Small intestine (tissue), 7 donors: ENCODE data around the gene BOC. TPM values are rescaled to one million over a fixed set of nuclear protein-coding genes. Genes with fewer than 3 reads are reported as not detected.

ENCODE experiments used
- DNase-seq, 2 donors: peaks; one replicate each; pipeline versions ENCODE4 v3.0.0 to v3.0.0-alpha.2; 2013
- FAIRE-seq: peaks from 2 replicates; lab custom pipeline; 2012; peaks lifted over from hg19 to GRCh38; lab: Jason Lieb, UNC
- H3K27ac ChIP-seq, 3 donors: one replicate each; pipeline ENCODE4 v1.5.1; 2013; ENCODE audit warnings: low read length in 2 of 3, mild to moderate bottlenecking in 2 of 3, control low read depth in 1 of 3, inconsistent platforms in 1 of 3, low read depth in 1 of 3, moderate library complexity in 1 of 3
- H3K27me3 ChIP-seq, 3 donors: one replicate each; pipeline ENCODE4 v1.6.1; 2013; ENCODE audit warnings: low read length in 3 of 3, inconsistent platforms in 1 of 3; ENCODE audit not compliant: control insufficient read depth in 3 of 3, insufficient read depth in 3 of 3
- H3K36me3 ChIP-seq, 3 donors: one replicate each; pipeline ENCODE4 v1.6.1; 2013; ENCODE audit warnings: low read length in 3 of 3, inconsistent platforms in 1 of 3, low read depth in 1 of 3, mild to moderate bottlenecking in 1 of 3, moderate library complexity in 1 of 3; ENCODE audit not compliant: control insufficient read depth in 3 of 3, insufficient read depth in 2 of 3
- H3K4me1 ChIP-seq, 3 donors: one replicate each; pipeline ENCODE4 v1.6.1; 2013; ENCODE audit warnings: low read length in 2 of 3, inconsistent platforms in 1 of 3, low read depth in 1 of 3, mild to moderate bottlenecking in 1 of 3, moderate library complexity in 1 of 3; ENCODE audit not compliant: control insufficient read depth in 3 of 3, insufficient read depth in 2 of 3
- H3K4me3 ChIP-seq, 3 donors: one replicate each; pipeline ENCODE4 v1.5.1; 2013; ENCODE audit warnings: low read length in 3 of 3, control low read depth in 1 of 3, inconsistent platforms in 1 of 3, low read depth in 1 of 3, mild to moderate bottlenecking in 1 of 3, moderate library complexity in 1 of 3
- H3K9me3 ChIP-seq, 2 donors: one replicate each; pipeline ENCODE4 v1.6.1; 2013; ENCODE audit warnings: low read depth in 1 of 2, low read length in 1 of 2; ENCODE audit not compliant: control insufficient read depth in 2 of 2, insufficient read depth in 1 of 2
- WGBS, 3 donors: extraction: QIAGEN DNeasy Blood & Tissue Kit; methylation state at CpG; one replicate each; pipeline ENCODE4 v1.1.7; 2013; 5-methylcytosine and 5-hydroxymethylcytosine counted together
- polyA plus RNA-seq, 4 donors: library from polyadenylated mRNA; stranded (reverse) in 3 of 4; unstranded in 1 of 4; fragments of 200-250 nt in 3 of 4; fragments of 120-200 nt in 1 of 4; gene quantifications; one replicate each; pipeline versions ENCODE4 v1.2.1 to v1.2.3, GENCODE V29; 2013
- donor health status: healthy with polysubstance abuse.
- donor health status: control.
- donor health status: control.
- donor health status: Bipolar disorder and iron deficiency.
- donor health status: healthy.

Gene BOC
- polyA plus RNA-seq, 4 donors, result 0.22 to 4.6 (median 2.9) TPM

DNA sequence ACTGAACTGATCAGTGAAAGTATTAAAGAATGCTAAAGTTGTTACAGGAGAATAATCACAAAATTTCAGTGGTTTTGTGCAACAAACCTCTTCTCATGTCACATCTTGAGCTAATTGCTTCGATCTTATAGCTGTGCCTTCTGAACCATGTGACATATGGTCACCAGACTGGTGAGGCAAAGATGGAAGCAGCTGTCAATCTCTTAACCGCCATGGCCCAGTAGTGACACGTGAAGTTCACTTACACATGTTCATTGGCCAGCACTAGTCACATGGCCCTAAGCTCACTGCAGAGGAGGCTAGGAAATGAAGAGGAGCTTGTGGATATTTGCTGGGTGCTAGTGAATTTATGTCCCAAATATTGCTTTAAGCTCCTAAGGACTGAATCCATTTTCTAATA, 32.5 kb downstream of the BOC start:
- H3K4me3 ChIP-seq, result no peak overlapping the region
- FAIRE-seq, result no peak
- H3K27me3 ChIP-seq, result peaks cover 0 to 4% (median 0%) of the 10 kb centered on the region in 3 donors
- no peaks in the 10 kb centered on the region for H3K36me3 ChIP-seq
- peaks cover 0 to 2% (median 0%) of the 10 kb centered on the region in 3 donors for H3K4me1 ChIP-seq
- no peak overlapping the region for H3K27ac ChIP-seq
- no peak for DNase-seq
- WGBS, 3 donors, result 75 to 89% (median 85%) methylated on average over 3 of the region's 3 CpGs
- H3K9me3 ChIP-seq, result no peaks in the 10 kb centered on the region

DNA sequence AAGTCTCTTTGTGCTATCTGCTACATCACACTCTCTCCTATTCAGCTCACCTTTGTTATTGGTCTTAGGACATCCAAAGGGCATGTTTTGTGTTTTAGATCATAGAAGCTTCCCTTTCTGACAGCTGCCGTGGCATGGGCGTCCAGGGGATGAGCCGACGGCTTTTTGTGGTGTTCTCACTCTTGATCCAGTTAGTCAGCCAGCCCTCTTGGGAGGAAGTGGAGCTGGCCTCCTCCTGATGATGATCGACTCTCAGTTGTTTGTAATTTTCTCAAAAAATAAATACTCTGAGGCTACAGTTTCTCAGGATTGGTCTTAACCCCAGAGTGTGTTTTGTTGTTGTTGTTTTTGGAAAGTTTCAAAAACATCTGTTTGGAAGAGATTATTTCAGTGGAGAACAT, 34.4 kb downstream of the BOC start:
- Histone ChIP-seq H3K9me3 (no peaks in the 10 kb centered on the region), H3K27me3 (peaks cover 0 to 4% (median 0%) of the 10 kb centered on the region in 3 donors), H3K4me1 (peaks cover 0 to 2% (median 0%) of the 10 kb centered on the region in 3 donors), H3K4me3 (no peak overlapping the region), H3K27ac (peak overlapping the region in 1 of 3 donors; percentile 9), H3K36me3 (peaks cover 0 to 7% (median 0%) of the 10 kb centered on the region in 3 donors)
- 53 to 78% (median 78%) methylated on average over 5 of the region's 5 CpGs for WGBS, 3 donors
- DNase-seq, result no peak
- no peak for FAIRE-seq

DNA sequence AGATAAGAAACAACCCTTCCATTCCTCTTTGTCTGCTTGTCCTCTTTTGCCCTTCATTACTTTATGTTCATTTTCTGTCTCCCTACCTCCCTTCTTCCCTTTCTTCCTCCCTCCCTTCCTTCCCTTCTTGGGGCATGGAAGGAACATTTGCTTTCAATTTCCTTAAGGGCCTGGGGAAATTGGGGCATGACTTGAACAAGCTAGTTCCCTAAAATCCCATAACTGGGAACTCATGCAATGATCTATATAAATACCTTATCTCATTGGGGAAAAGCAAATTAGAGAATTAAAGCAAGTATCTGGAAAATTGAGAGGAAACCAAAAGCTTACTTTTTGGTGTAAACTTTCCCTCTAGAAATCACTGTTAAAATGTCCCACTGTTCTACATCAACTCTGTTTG, 35.7 kb downstream of the BOC start:
- peaks cover 0 to 11% (median 0%) of the 10 kb centered on the region in 3 donors for H3K36me3 ChIP-seq
- H3K4me1 ChIP-seq, result peaks cover 0 to 2% (median 0%) of the 10 kb centered on the region in 3 donors
- H3K9me3 ChIP-seq, result no peaks in the 10 kb centered on the region
- peak overlapping the region in 1 of 3 donors; percentile 3 for H3K27ac ChIP-seq
- FAIRE-seq (no peak), DNase-seq (no peak)
- no peak overlapping the region for H3K4me3 ChIP-seq
- no peaks in the 10 kb centered on the region for H3K27me3 ChIP-seq

DNA sequence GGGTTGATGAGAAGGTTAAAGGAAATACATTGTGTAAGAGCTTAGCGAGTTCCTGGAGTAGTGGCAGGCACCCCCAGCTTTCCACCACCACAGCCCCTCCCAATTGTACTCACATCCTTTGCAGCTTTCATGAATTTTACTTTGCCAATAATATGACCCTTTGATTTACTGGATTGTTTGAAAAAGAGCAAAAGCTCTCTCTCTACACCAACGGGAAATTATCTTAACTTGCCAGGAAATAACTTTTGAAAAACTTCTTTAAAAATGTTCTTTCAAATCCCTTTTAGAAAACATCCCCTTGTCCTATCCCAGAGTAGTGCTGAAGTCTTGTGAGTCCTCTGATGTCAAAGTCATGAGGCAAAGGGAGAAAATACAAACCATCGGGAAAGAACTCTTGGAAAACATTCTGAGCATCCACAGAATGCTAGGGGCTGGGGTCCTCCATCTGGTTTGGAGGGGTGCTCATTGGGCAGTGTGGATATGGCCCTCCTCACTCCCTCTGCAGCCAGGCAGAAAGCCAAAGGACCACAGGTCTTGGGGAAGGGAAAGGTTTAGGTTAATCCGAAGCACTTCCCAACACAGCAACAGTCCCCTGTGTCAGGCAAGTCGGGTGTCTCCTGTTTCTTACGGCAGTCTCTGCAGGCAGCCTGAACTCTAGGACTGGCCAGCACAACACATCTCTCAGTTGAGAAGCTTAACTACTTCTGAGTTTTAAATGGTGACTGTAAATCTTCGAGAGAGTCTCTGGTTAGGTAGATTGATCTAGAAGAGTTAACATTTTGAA, 36.5 kb downstream of the BOC start:
- Histone ChIP-seq H3K4me3 (no peak overlapping the region), H3K4me1 (peaks cover 0 to 2% (median 0%) of the 10 kb centered on the region in 3 donors), H3K36me3 (peaks cover 0 to 18% (median 0%) of the 10 kb centered on the region in 3 donors), H3K9me3 (no peaks in the 10 kb centered on the region), H3K27ac (peak overlapping the region in 2 of 3 donors; percentile 4 to 32), H3K27me3 (no peaks in the 10 kb centered on the region)
- 46 to 50% (median 50%) methylated on average over 7 of the region's 7 CpGs for WGBS, 3 donors
- DNase-seq (no peak), FAIRE-seq (no peak)

DNA sequence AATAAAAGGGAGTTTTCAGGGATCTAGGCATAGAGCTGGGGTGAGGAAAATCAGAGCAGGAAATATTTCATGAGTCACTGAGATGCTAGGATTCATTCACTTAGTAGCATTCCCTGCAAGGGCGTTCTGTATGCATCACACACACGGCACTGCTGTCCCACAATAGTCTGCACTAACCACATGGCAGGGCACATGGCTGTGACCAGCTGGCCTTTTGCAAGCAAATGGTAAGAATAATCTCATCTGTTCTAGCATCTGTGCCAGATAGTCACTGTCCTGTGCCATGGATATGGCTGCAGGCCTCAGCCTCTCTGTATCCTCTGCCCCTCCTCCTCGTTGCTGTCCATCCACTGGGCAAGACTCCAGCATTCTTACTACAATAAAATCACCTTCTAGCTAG, 37.8 kb downstream of the BOC start:
- no peak for FAIRE-seq
- no peaks in the 10 kb centered on the region for H3K27me3 ChIP-seq
- H3K9me3 ChIP-seq, result no peaks in the 10 kb centered on the region
- peaks cover 0 to 18% (median 0%) of the 10 kb centered on the region in 3 donors for H3K36me3 ChIP-seq
- H3K27ac ChIP-seq, result no peak overlapping the region
- whole genome bisulfite sequencing, 3 donors, result 59 to 61% (median 61%) methylated on average over 3 of the region's 3 CpGs
- no peak overlapping the region for H3K4me3 ChIP-seq
- no peak for DNase-seq
- peaks cover 0 to 2% (median 0%) of the 10 kb centered on the region in 3 donors for H3K4me1 ChIP-seq

DNA sequence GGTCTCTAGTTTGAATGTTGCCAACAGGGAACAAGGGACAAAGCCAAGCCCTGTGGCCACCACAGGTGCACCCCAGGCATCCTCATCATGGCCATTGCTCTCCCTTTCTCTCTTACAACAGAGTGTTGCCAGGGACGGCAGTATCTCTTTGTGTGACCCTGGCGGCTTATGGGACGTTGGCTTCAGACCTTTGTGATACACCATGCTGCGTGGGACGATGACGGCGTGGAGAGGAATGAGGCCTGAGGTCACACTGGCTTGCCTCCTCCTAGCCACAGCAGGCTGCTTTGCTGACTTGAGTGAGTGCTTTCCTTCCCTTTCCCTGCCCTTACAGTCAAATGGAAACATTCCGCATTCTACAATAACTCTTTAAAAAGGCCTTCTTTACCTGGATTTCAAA, 38.2 kb downstream of the BOC start:
- no peak overlapping the region for H3K27ac ChIP-seq
- H3K9me3 ChIP-seq, result no peaks in the 10 kb centered on the region
- no peak overlapping the region for H3K4me3 ChIP-seq
- H3K27me3 ChIP-seq, result no peaks in the 10 kb centered on the region
- peaks cover 0 to 2% (median 0%) of the 10 kb centered on the region in 3 donors for H3K4me1 ChIP-seq
- DNase-seq (no peak), FAIRE-seq (no peak)
- 89 to 94% (median 92%) methylated on average over 8 of the region's 8 CpGs for WGBS, 3 donors
- H3K36me3 ChIP-seq, result peaks cover 0 to 18% (median 0%) of the 10 kb centered on the region in 3 donors

DNA sequence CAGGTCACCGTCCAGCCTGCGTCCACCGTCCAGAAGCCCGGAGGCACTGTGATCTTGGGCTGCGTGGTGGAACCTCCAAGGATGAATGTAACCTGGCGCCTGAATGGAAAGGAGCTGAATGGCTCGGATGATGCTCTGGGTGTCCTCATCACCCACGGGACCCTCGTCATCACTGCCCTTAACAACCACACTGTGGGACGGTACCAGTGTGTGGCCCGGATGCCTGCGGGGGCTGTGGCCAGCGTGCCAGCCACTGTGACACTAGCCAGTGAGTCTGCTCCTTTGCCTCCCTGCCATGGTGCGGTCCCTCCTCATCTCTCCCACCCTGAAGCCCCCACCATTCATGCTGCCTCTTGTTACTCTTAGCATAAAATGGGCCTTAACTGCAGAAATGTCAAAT, 39.2 kb downstream of the BOC start:
- FAIRE-seq (no peak), DNase-seq (no peak)
- Histone ChIP-seq H3K27ac (no peak overlapping the region), H3K9me3 (no peaks in the 10 kb centered on the region), H3K4me3 (no peak overlapping the region), H3K27me3 (no peaks in the 10 kb centered on the region), H3K36me3 (peaks cover 0 to 18% (median 0%) of the 10 kb centered on the region in 3 donors), H3K4me1 (peaks cover 0 to 2% (median 0%) of the 10 kb centered on the region in 3 donors)
- 91 to 96% (median 94%) methylated on average over 14 of the region's 14 CpGs for WGBS, 3 donors

DNA sequence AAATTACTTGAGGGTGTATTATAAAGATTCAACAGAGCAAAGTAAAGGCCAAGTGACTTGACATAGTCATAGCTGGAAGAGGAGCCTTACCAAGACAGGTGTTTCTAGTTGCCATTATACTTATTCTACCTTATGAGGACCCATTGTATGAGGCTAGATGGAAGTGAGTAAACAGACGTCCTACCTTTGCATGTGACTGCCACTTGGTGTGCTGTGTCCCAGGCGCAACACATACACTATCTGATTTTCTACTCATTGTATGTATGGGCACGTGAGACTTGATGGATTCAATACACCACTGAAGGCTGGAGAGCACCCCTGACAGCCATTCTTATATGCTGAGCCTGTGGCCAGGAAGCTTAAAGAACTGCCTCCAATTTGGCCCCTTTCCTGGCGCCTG, 40.5 kb downstream of the BOC start:
- WGBS, 3 donors, result 39 to 77% (median 58%) methylated on average over 4 of the region's 4 CpGs
- Histone ChIP-seq H3K9me3 (no peaks in the 10 kb centered on the region), H3K36me3 (peaks cover 0 to 18% (median 0%) of the 10 kb centered on the region in 3 donors), H3K4me3 (no peak overlapping the region), H3K27ac (no peak overlapping the region), H3K4me1 (peaks cover 0 to 2% (median 0%) of the 10 kb centered on the region in 3 donors), H3K27me3 (no peaks in the 10 kb centered on the region)
- no peak for DNase-seq
- FAIRE-seq, result no peak
